Hepatocyte (in vitro differentiated cells): ENCODE data around the gene TNRC6A. TPM values are rescaled to one million over a fixed set of nuclear protein-coding genes. Genes with fewer than 3 reads are reported as not detected.
"Not testable (repeated sequence)": the region's sequence is repeated elsewhere in the genome, so short reads cannot be mapped to it uniquely, and the experiment has no call there.

Experiments used
- DNase-seq: peaks from one replicate; pipeline ENCODE4 v3.0.0-alpha.2; 2016; ENCODE audit warnings: low spot score
- H2AFZ ChIP-seq: fragments of 200-600 bp; sonication (generic); 2 replicates; pipeline ENCODE4 v1.6.0; 2016; ENCODE audit warnings: antibody characterized with exemption, mild to moderate bottlenecking
- H3K27ac ChIP-seq: fragments of 200-600 bp; sonication (generic); 2 replicates; pipeline ENCODE4 v1.5.1; 2016; ENCODE audit warnings: mild to moderate bottlenecking
- H3K27me3 ChIP-seq: fragments of 200-600 bp; sonication (generic); 2 replicates; pipeline ENCODE4 v1.6.1; 2016
- H3K36me3 ChIP-seq: fragments of 200-600 bp; sonication (generic); replicated peaks from 2 replicates; pipeline ENCODE4 v1.5.1; 2016; ENCODE audit warnings: low read depth; ENCODE audit not compliant: insufficient read depth
- H3K4me1 ChIP-seq: fragments of 200-600 bp; sonication (generic); 2 replicates; pipeline ENCODE4 v1.5.1; 2016; ENCODE audit warnings: mild to moderate bottlenecking, moderate library complexity; ENCODE audit not compliant: insufficient read depth
- H3K4me2 ChIP-seq: fragments of 200-600 bp; sonication (generic); 2 replicates; pipeline ENCODE4 v1.6.0; 2016
- H3K4me3 ChIP-seq: fragments of 200-600 bp; sonication (generic); 2 replicates; pipeline ENCODE4 v1.5.1; 2016; ENCODE audit warnings: mild to moderate bottlenecking
- H3K79me2 ChIP-seq: fragments of 200-600 bp; sonication (generic); 2 replicates; pipeline ENCODE4 v1.6.0; 2017; ENCODE audit warnings: mild to moderate bottlenecking
- H3K9me2 ChIP-seq: fragments of 200-600 bp; sonication (generic); replicated peaks from 2 replicates; pipeline ENCODE4 v1.6.0; 2017; ENCODE audit warnings: mild to moderate bottlenecking; ENCODE audit not compliant: insufficient read depth
- H3K9me3 ChIP-seq: fragments of 200-600 bp; sonication (generic); 2 replicates; pipeline ENCODE4 v1.5.1; 2016; ENCODE audit warnings: low read depth, mild to moderate bottlenecking
- H4K20me1 ChIP-seq: fragments of 200-600 bp; sonication (generic); 2 replicates; pipeline ENCODE4 v1.6.0; 2016; ENCODE audit warnings: mild to moderate bottlenecking; ENCODE audit not compliant: insufficient read depth, poor library complexity, severe bottlenecking
- CTCF ChIP-seq: fragments of 200-600 bp; sonication (generic); IDR thresholded peaks from 2 replicates; pipeline ENCODE4 v1.5.1; 2016; ENCODE audit warnings: antibody characterized with exemption, mild to moderate bottlenecking; ENCODE audit not compliant: poor library complexity
- EZH2 ChIP-seq: fragments of 200-600 bp; sonication (generic); IDR thresholded peaks from 2 replicates; pipeline ENCODE4 v1.6.1; 2016; ENCODE audit warnings: antibody characterized with exemption, mild to moderate bottlenecking, borderline replicate concordance
- EZH2phosphoT487 ChIP-seq: fragments of 200-600 bp; sonication (generic); IDR thresholded peaks from one replicate; pipeline ENCODE4 v1.6.1; 2018; ENCODE audit warnings: antibody characterized with exemption, mild to moderate bottlenecking, low read depth, moderate library complexity; ENCODE audit not compliant: unreplicated experiment, severe bottlenecking
- WGBS: methylation state at CpG from one replicate; pipeline ENCODE4 v1.1.6; 2016; ENCODE audit warnings: low lambda C conversion rate; ENCODE audit errors: missing lambda C conversion rate; 5-methylcytosine and 5-hydroxymethylcytosine counted together
- polyA plus RNA-seq: library from polyadenylated mRNA; unstranded; fragments of >200 nt; fragmentation: Nextera tagmentation; extraction: Ambion mirVana; gene quantifications from 2 replicates; pipeline ENCODE4 v1.2.1, GENCODE V29; 2016
- total RNA-seq: library from RNA; depleted of rRNA; stranded (reverse); fragments of >200 nt; gene quantifications from 2 replicates; pipeline ENCODE4 v1.2.3, GENCODE V29; 2014

TNRC6A gene
- total and polyA plus RNA-seq, 2 experiments from 2014 or later = 17.1 to 52.8 TPM

GRCh38 chr16:24747441-24747840 is 18.0 kb downstream of the TNRC6A start:
- no peaks in the 10 kb centered on the region for H3K4me1 ChIP-seq
- H3K27ac ChIP-seq = peak overlapping the region; percentile 24
- H3K9me3 ChIP-seq = no peaks in the 10 kb centered on the region
- H3K4me2 ChIP-seq = no peak overlapping the region
- no peaks in the 10 kb centered on the region for H3K27me3 ChIP-seq
- H3K36me3 ChIP-seq = no peaks in the 10 kb centered on the region
- peaks cover 100% of the 10 kb centered on the region for H4K20me1 ChIP-seq
- no peak for DNase-seq
- no peaks in the 10 kb centered on the region for H3K9me2 ChIP-seq
- H2AFZ ChIP-seq = no peak overlapping the region
- H3K79me2 ChIP-seq = peaks cover 98% of the 10 kb centered on the region
- TF ChIP-seq CTCF (no peak), EZH2 (no peak), EZH2phosphoT487 (no peak)
- WGBS = 95% methylated on average over 2 of the region's 2 CpGs
- H3K4me3 ChIP-seq = no peak overlapping the region

GRCh38 chr16:24748242-24748641 is 18.8 kb downstream of the TNRC6A start:
- DNase-seq = peak; percentile 47
- Histone ChIP-seq H3K79me2 (peaks cover 97% of the 10 kb centered on the region), H3K9me3 (no peaks in the 10 kb centered on the region), H3K4me2 (no peak overlapping the region), H3K27me3 (no peaks in the 10 kb centered on the region), H3K4me1 (no peaks in the 10 kb centered on the region), H3K4me3 (no peak overlapping the region), H3K27ac (peak overlapping the region; percentile 24), H3K36me3 (no peaks in the 10 kb centered on the region), H2AFZ (no peak overlapping the region), H4K20me1 (peaks cover 98% of the 10 kb centered on the region), H3K9me2 (no peaks in the 10 kb centered on the region)
- no peak for TF ChIP-seq EZH2
- no peak for TF ChIP-seq CTCF
- TF ChIP-seq EZH2phosphoT487 = no peak
- 91% methylated on average over 2 of the region's 2 CpGs for WGBS

- Histone ChIP-seq H3K79me2 (peaks cover 97% of the 10 kb centered on the region), H2AFZ (no peak overlapping the region), H3K4me1 (no peaks in the 10 kb centered on the region), H3K4me3 (no peak overlapping the region), H4K20me1 (peaks cover 98% of the 10 kb centered on the region), H3K36me3 (no peaks in the 10 kb centered on the region), H3K9me2 (no peaks in the 10 kb centered on the region), H3K27ac (no peak overlapping the region), H3K9me3 (no peaks in the 10 kb centered on the region), H3K4me2 (no peak overlapping the region), H3K27me3 (no peaks in the 10 kb centered on the region)
- TF ChIP-seq EZH2 (no peak), CTCF (no peak), EZH2phosphoT487 (no peak)
- no peak for DNase-seq
Measured at GRCh38 chr16:24749310-24749709, 19.9 kb downstream of the TNRC6A start.

GRCh38 chr16:24749872-24750271 is 20.4 kb downstream of the TNRC6A start:
- not testable (repeated sequence) for H3K9me3 ChIP-seq, H3K27me3 ChIP-seq, H3K9me2 ChIP-seq, H3K36me3 ChIP-seq, H3K4me1 ChIP-seq, H2AFZ ChIP-seq, DNase-seq, H3K27ac ChIP-seq, H3K4me2 ChIP-seq, H3K4me3 ChIP-seq
- Histone ChIP-seq H4K20me1 (peaks cover 98% of the 10 kb centered on the region), H3K79me2 (peaks cover 97% of the 10 kb centered on the region)
- 94% methylated on average over 5 of the region's 5 CpGs for WGBS
